ENCODE data around the gene DLG2.

Gene DLG2

DNA sequence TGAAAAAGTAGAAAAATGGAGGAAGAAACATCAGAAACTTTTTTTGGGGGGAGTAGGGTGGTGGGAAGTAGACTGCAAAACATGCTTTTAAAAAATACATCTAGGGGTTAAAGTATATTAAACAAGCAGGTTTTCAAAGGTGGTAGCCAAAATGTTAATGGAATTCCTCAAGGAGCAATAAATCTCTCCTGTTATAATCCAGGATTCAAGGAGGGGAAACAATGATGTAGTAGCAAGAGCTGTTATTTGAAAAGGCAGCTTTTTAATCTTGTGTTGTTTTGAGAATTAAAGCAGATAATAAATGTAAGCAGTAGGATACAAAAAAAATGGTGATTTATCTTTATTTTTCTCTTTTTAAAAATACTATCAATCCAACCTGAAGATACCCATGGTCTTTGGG lies 1604.4 kb downstream of the DLG2 start:
- no peaks in the 10 kb centered on the region for H3K27me3 ChIP-seq (ENCODE audit: control insufficient read depth, insufficient read depth, low read length)
- no peak overlapping the region for H3K27ac ChIP-seq (ENCODE audit: low read depth, low read length)
- no peaks in the 10 kb centered on the region for H3K36me3 ChIP-seq (ENCODE audit: control insufficient read depth, insufficient read depth, low read length)
- no peak overlapping the region for H3K4me3 ChIP-seq (ENCODE audit: low read depth, low read length)
- H3K4me1 ChIP-seq (ENCODE audit: control insufficient read depth, insufficient read depth, low read length) = peaks cover 9% of the 10 kb centered on the region; the same call in 1 of the 2 replicates
- H3K9me3 ChIP-seq (ENCODE audit: control insufficient read depth, insufficient read depth, low read depth, low read length) = no peaks in the 10 kb centered on the region
- no peak overlapping the region for H3K9ac ChIP-seq (ENCODE audit: low read length)

DNA sequence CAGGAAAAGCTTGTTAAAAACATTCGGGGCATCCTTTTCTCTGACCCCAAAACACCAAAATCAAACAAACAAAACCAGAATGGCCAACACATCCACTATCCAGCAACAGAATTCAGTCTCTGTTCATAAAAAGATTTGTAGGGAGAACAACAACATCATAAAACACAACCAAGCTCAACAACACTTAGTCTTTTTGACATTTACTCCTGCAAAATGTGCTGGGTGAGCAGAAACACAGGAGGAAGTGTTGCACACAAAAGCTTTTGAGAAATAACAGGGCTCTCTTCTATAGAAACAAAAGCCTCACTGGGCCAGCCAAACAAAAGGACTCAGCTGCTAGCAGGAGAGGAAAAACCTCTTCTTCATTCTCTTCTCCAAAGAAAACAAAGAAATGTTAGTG lies 1604.9 kb downstream of the DLG2 start:
- Histone ChIP-seq H3K4me1 (ENCODE audit: control insufficient read depth, insufficient read depth, low read length) (peaks cover 9% of the 10 kb centered on the region; the same call in 1 of the 2 replicates), H3K4me3 (ENCODE audit: low read depth, low read length) (no peak overlapping the region), H3K27ac (ENCODE audit: low read depth, low read length) (no peak overlapping the region)

DNA sequence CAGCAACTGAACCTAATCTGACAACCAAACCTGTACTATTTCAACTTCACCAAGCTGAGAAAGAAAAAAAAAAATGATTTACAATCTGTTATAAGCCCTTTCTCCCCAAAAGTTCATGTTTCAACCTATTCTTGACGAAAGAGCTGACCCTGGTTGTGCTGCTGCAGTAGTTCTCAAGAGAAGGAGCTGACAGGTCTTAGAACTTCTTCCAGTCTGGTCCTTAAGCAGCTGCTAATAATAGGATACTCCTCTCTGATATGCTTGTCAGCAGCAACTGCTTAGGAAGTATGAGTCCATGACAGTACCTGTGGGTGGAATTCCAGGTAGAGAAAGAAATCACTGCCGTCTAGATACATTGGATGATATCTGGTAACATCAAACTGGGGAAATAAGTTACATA lies 1605.9 kb downstream of the DLG2 start:
- Histone ChIP-seq H3K27ac (ENCODE audit: low read depth, low read length) (no peak overlapping the region), H3K4me1 (ENCODE audit: control insufficient read depth, insufficient read depth, low read length) (peaks cover 9% of the 10 kb centered on the region; the same call in 1 of the 2 replicates), H3K4me3 (ENCODE audit: low read depth, low read length) (no peak overlapping the region), H3K36me3 (ENCODE audit: control insufficient read depth, insufficient read depth, low read length) (no peaks in the 10 kb centered on the region), H3K9ac (ENCODE audit: low read length) (no peak overlapping the region), H3K27me3 (ENCODE audit: control insufficient read depth, insufficient read depth, low read length) (no peaks in the 10 kb centered on the region), H3K9me3 (ENCODE audit: control insufficient read depth, insufficient read depth, low read depth, low read length) (no peaks in the 10 kb centered on the region)

More for the DNA sequence above, 1604.9 kb downstream of the DLG2 start:
- H3K27me3 ChIP-seq (ENCODE audit: control insufficient read depth, insufficient read depth, low read length) = no peaks in the 10 kb centered on the region
- H3K36me3 ChIP-seq (ENCODE audit: control insufficient read depth, insufficient read depth, low read length) = no peaks in the 10 kb centered on the region
- no peaks in the 10 kb centered on the region for H3K9me3 ChIP-seq (ENCODE audit: control insufficient read depth, insufficient read depth, low read depth, low read length)
- H3K9ac ChIP-seq (ENCODE audit: low read length) = no peak overlapping the region

DNA sequence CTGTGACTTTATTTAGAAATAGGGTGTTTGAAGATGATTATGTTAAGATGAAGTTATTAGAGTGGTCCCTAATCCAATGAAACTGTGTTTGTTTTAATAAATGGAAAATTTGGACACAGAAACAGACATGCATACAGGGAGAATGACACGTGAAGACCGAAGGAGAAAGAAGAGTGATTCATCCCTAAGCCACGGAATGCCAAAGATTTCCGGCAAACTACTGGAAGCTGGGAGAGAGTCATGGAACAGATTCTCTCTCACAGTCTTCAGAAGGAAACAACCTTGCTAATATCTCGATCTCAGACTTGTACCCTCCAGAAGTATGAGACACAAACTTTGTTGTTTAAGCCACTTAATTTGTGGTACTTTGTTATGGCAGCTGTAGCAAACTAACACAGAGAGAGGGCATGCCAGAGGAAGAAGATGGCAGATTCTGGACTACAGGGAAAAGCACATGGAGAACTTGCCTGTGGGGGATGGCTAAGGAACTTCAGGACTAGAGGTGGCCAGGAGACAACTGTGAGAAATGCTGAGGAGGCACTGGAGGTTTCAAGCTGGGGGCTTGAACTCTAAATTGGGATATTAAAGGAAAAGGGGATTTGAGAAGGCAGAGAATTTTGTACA lies 1607.5 kb downstream of the DLG2 start:
- Histone ChIP-seq H3K9me3 (ENCODE audit: control insufficient read depth, insufficient read depth, low read depth, low read length) (no peaks in the 10 kb centered on the region), H3K4me1 (ENCODE audit: control insufficient read depth, insufficient read depth, low read length) (peaks cover 9% of the 10 kb centered on the region; the same call in 1 of the 2 replicates), H3K4me3 (ENCODE audit: low read depth, low read length) (no peak overlapping the region), H3K36me3 (ENCODE audit: control insufficient read depth, insufficient read depth, low read length) (no peaks in the 10 kb centered on the region), H3K27me3 (ENCODE audit: control insufficient read depth, insufficient read depth, low read length) (no peaks in the 10 kb centered on the region), H3K9ac (ENCODE audit: low read length) (no peak overlapping the region), H3K27ac (ENCODE audit: low read depth, low read length) (no peak overlapping the region)

DNA sequence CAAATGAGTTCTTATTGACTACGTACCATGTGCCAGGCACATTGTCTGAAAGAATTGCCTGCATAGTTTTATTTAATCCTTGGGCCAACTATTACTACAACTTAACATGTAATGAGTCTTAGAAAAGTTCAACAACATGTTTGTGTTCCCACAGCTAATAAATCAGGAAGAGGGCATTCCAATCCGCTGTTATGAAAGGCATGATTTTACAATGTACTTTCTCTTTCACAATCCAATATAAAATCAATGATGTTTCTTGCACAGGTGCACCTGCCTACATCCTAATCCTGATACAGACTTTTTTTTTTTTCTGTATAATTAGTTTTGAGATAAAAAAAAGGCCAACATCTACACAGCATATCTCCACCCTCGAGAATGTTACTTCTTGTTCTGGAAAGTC lies 1612.6 kb downstream of the DLG2 start:
- Histone ChIP-seq H3K4me1 (ENCODE audit: control insufficient read depth, insufficient read depth, low read length) (no peaks in the 10 kb centered on the region), H3K27ac (ENCODE audit: low read depth, low read length) (no peak overlapping the region), H3K4me3 (ENCODE audit: low read depth, low read length) (no peak overlapping the region), H3K27me3 (ENCODE audit: control insufficient read depth, insufficient read depth, low read length) (no peaks in the 10 kb centered on the region), H3K9ac (ENCODE audit: low read length) (no peak overlapping the region), H3K36me3 (ENCODE audit: control insufficient read depth, insufficient read depth, low read length) (no peaks in the 10 kb centered on the region), H3K9me3 (ENCODE audit: control insufficient read depth, insufficient read depth, low read depth, low read length) (no peaks in the 10 kb centered on the region)

DNA sequence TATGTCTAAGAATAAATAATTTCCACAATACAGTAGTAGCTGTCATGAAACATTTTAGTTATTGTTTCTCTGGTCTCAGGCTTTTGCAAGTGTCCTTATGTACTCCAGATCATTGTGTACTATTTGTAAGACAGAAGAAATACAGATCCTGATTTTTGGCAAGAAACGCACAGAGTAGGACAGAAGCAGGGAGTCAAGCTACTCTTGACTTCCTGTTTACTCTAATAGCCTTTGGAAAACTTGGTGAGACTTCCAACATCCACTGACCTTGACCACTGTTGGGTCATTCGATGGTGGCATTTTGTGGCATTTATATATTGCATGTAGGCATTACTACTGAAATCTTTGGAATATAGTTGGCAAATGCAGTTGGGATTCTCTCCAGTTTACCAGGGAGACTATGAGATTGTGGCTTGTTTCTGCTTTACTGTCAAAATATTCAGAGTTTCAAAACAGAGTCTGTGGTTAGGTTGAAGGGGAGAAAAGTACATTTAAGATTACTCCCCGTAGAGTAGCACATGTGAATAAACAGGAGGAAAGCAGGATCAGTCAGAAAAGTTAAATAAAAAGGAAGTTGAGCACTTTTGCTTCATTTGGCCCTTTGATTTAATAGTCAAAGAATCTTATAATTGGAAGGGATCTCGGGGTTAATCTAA lies 1614.8 kb downstream of the DLG2 start:
- Histone ChIP-seq H3K4me3 (ENCODE audit: low read depth, low read length) (no peak overlapping the region), H3K36me3 (ENCODE audit: control insufficient read depth, insufficient read depth, low read length) (no peaks in the 10 kb centered on the region), H3K27me3 (ENCODE audit: control insufficient read depth, insufficient read depth, low read length) (no peaks in the 10 kb centered on the region), H3K27ac (ENCODE audit: low read depth, low read length) (no peak overlapping the region), H3K9ac (ENCODE audit: low read length) (no peak overlapping the region), H3K4me1 (ENCODE audit: control insufficient read depth, insufficient read depth, low read length) (no peaks in the 10 kb centered on the region), H3K9me3 (ENCODE audit: control insufficient read depth, insufficient read depth, low read depth, low read length) (no peaks in the 10 kb centered on the region)

DNA sequence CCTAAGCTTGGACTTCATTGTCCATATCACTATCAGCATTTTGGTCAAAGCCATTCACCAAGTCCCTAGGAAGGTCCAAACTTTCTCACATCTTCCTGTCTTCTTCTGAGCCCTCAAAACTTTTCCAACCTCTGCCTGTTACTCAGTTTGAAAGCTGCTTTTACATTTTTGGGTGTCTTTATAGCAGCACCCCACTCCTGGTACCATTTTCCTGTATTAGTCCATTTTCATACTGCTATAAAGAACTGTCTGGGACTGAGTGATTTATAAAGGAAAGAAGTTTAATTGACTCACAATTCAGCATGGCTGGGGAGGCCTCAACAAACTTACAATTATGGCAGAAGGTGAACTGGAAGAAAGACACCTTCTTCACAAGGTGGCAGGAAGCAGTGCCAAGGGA lies 1624.0 kb downstream of the DLG2 start:
- Histone ChIP-seq H3K27ac (ENCODE audit: low read depth, low read length) (no peak overlapping the region), H3K27me3 (ENCODE audit: control insufficient read depth, insufficient read depth, low read length) (no peaks in the 10 kb centered on the region), H3K36me3 (ENCODE audit: control insufficient read depth, insufficient read depth, low read length) (no peaks in the 10 kb centered on the region), H3K9me3 (ENCODE audit: control insufficient read depth, insufficient read depth, low read depth, low read length) (peaks cover 24% of the 10 kb centered on the region), H3K9ac (ENCODE audit: low read length) (no peak overlapping the region), H3K4me1 (ENCODE audit: control insufficient read depth, insufficient read depth, low read length) (no peaks in the 10 kb centered on the region), H3K4me3 (ENCODE audit: low read depth, low read length) (no peak overlapping the region)

DNA sequence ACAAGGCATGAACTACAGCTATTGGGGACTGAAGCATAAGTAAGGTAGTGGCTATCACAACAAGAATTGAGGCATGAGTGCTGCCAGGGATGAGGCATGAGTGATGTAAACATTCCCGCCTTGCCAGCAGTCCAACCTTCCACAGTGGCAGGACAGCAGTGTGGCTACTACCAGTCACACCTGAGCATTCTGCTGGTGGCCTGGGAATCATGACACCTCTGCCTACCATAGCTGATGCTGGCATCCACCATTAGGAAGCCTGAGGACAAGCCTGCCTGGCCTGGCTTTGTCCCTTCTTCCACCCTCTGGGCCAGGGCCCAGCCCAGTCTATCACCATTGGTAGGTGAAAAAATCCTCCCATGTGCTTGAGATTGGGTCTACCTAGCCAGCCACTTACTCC lies 1628.2 kb downstream of the DLG2 start:
- H3K9ac ChIP-seq (ENCODE audit: low read length) = no peak overlapping the region
- H3K9me3 ChIP-seq (ENCODE audit: control insufficient read depth, insufficient read depth, low read depth, low read length) = peaks cover 24% of the 10 kb centered on the region
- H3K4me1 ChIP-seq (ENCODE audit: control insufficient read depth, insufficient read depth, low read length) = no peaks in the 10 kb centered on the region
- no peaks in the 10 kb centered on the region for H3K36me3 ChIP-seq (ENCODE audit: control insufficient read depth, insufficient read depth, low read length)
- H3K27me3 ChIP-seq (ENCODE audit: control insufficient read depth, insufficient read depth, low read length) = no peaks in the 10 kb centered on the region
- H3K4me3 ChIP-seq (ENCODE audit: low read depth, low read length) = no peak overlapping the region
- H3K27ac ChIP-seq (ENCODE audit: low read depth, low read length) = no peak overlapping the region

DNA sequence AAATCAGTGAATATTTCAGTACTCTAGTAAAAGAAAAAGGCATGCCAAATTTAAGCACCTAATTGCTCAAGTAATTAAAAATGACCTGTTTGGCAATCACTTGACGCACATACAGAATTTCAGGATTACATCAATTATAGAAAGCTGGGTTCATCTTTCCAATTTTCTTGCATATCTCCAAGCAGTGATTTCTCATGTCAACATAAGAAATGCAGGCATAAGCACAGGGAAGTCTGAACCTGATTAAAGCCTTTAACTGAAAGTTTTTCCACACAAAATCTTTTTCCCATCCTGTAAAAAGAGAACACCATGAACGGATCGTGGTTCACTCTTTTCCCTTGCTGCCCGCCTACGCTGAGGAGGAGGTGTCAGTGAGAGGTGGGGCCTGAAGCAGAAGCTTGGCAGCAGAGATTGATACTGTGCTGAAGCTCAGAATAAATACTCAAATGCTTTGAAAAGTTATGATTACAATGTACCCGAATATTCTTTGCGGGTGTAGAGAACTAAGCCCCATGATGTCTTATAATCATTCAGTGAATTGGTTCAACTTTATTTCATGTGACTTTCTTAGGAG lies 1636.9 kb downstream of the DLG2 start:
- no peaks in the 10 kb centered on the region for H3K4me1 ChIP-seq (ENCODE audit: control insufficient read depth, insufficient read depth, low read length)
- H3K27ac ChIP-seq (ENCODE audit: low read depth, low read length) = no peak overlapping the region
- H3K4me3 ChIP-seq (ENCODE audit: low read depth, low read length) = no peak overlapping the region
- H3K9me3 ChIP-seq (ENCODE audit: control insufficient read depth, insufficient read depth, low read depth, low read length) = no peaks in the 10 kb centered on the region
- no peak overlapping the region for H3K9ac ChIP-seq (ENCODE audit: low read length)
- no peaks in the 10 kb centered on the region for H3K36me3 ChIP-seq (ENCODE audit: control insufficient read depth, insufficient read depth, low read length)
- H3K27me3 ChIP-seq (ENCODE audit: control insufficient read depth, insufficient read depth, low read length) = no peaks in the 10 kb centered on the region

DNA sequence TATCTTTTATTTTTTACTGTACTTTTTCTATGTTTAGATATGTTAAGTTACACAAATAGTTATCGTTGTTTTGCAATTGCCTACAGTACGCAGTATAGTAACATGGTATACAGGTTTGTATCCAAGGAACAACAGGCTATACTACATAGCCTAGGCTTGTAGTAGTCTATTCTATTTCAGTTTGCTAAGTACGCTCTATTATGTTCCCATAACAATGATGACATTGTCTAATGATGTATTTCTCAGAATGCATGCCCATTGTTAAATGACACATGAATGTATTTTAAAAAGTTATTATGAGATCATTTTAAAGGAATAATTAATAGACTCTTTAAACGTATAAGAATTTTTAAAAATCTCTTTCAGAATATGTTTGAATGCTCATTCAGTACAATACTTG lies 1644.3 kb downstream of the DLG2 start:
- Histone ChIP-seq H3K36me3 (ENCODE audit: control insufficient read depth, insufficient read depth, low read length) (no peaks in the 10 kb centered on the region), H3K4me3 (ENCODE audit: low read depth, low read length) (no peak overlapping the region), H3K9ac (ENCODE audit: low read length) (no peak overlapping the region), H3K4me1 (ENCODE audit: control insufficient read depth, insufficient read depth, low read length) (peaks cover 5% of the 10 kb centered on the region; the same call in 1 of the 2 replicates), H3K9me3 (ENCODE audit: control insufficient read depth, insufficient read depth, low read depth, low read length) (no peaks in the 10 kb centered on the region), H3K27ac (ENCODE audit: low read depth, low read length) (no peak overlapping the region), H3K27me3 (ENCODE audit: control insufficient read depth, insufficient read depth, low read length) (no peaks in the 10 kb centered on the region)

DNA sequence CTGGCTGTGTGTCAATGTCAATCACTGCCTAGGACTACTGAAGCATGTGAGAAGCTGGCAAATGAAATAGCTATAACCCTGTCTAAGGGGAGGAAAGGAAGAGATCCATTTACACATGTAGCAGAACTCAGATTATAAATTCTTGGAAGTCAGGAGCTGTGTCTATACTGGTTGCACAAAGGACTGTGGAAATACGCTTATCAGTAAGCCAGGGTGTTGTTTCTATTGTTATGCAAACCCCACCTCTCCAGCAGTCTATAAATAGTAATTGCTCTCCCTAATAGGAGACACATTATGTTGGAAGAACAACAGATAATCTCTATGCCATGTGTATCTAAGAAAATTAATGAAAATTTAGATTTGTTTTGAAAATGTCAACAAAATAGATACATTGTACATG lies 1647.6 kb downstream of the DLG2 start:
- Histone ChIP-seq H3K9ac (ENCODE audit: low read length) (no peak overlapping the region), H3K27me3 (ENCODE audit: control insufficient read depth, insufficient read depth, low read length) (no peaks in the 10 kb centered on the region), H3K4me1 (ENCODE audit: control insufficient read depth, insufficient read depth, low read length) (peaks cover 5% of the 10 kb centered on the region; the same call in 1 of the 2 replicates), H3K9me3 (ENCODE audit: control insufficient read depth, insufficient read depth, low read depth, low read length) (no peaks in the 10 kb centered on the region), H3K4me3 (ENCODE audit: low read depth, low read length) (no peak overlapping the region), H3K36me3 (ENCODE audit: control insufficient read depth, insufficient read depth, low read length) (no peaks in the 10 kb centered on the region), H3K27ac (ENCODE audit: low read depth, low read length) (no peak overlapping the region)

Data from HUES6 (cell line).